ENCODE results near the gene JAM2. TPM values are rescaled to one million over a fixed set of nuclear protein-coding genes. Genes with fewer than 3 reads are reported as not detected.

Gene JAM2
- total and polyA plus RNA-seq, 10 of the 15 experiments (the other 5 are each of a cell fraction or from before 2014, with no cell fraction given) = 2.1 to 30.4 (median 8.6) TPM

GRCh38 chr21:25607151-25608043 is 31.7 kb upstream of the JAM2 start, which contains the start of gene MRPL39 (continued):
- TF ChIP-seq ZNF592 (IDR thresholded peaks at IDR 0.05) (no peak), IRF3 (IDR thresholded peaks at IDR 0.05) (no peak), GATAD2B (conservative IDR thresholded peaks at IDR 0.05; ENCODE audit: low read depth) (peak; percentile 89), ZNF274 (IDR thresholded peaks at IDR 0.05; ENCODE audit: insufficient read depth, insufficient read length) (no peak), USF2 (IDR thresholded peaks at IDR 0.05; ENCODE audit: borderline replicate concordance, low read depth, low read length) (no peak), MEF2B (IDR thresholded peaks at IDR 0.05; ENCODE audit: partially characterized antibody, poor library complexity, severe bottlenecking) (peak; percentile 53), NR2F1 (conservative IDR thresholded peaks at IDR 0.05) (0 out of 2 replicates have a peak, but pooled peaks have one; percentile 23), RELB (IDR thresholded peaks at IDR 0.05; ENCODE audit: low read depth) (peak; percentile 100), SMC3 (IDR thresholded peaks at IDR 0.05; ENCODE audit: borderline replicate concordance, low read length) (peak; percentile 46; the same call in 1 of the 2 replicates), ZBED1 (IDR thresholded peaks at IDR 0.05; ENCODE audit: borderline replicate concordance) (no peak), ZBTB4 (CRISPR knock-in tag; IDR thresholded peaks at IDR 0.05) (no peak), PAX8 (IDR thresholded peaks at IDR 0.05) (no peak), ZNF24 (IDR thresholded peaks at IDR 0.05) (peak; percentile 90), RFX5 (IDR thresholded peaks at IDR 0.05; ENCODE audit: low read depth, low read length) (0 out of 2 replicates have a peak, but pooled peaks have one; percentile 31), HDAC6 (IDR thresholded peaks at IDR 0.05; ENCODE audit: unreplicated experiment) (no peak), E2F4 (IDR thresholded peaks at IDR 0.05; ENCODE audit: low read depth, low read length) (no peak)
